Transverse colon (tissue), 4 donors: ENCODE data around the gene OTOG.

ENCODE experiments used
- CTCF ChIP-seq, 5 experiments: fragments of 200-600 bp in 3 of 5; fragments of 450-650 bp in 2 of 5; sonication (generic) in 3 of 5; IDR thresholded peaks; 1 replicate in 2 of 5; 2 replicates in 3 of 5; pipeline ENCODE4 v1.5.1; 2016 to 2017; ENCODE audit warnings: antibody characterized with exemption in 5 of 5, inconsistent platforms in 3 of 5, mild to moderate bottlenecking in 2 of 5, moderate library complexity in 1 of 5
- POLR2AphosphoS5 ChIP-seq, 3 donors: sonication (generic); formaldehyde crosslinking; IDR thresholded peaks; one replicate each; pipeline ENCODE4 v1.6.1; 2016; ENCODE audit warnings: antibody characterized with exemption in 3 of 3

DNA sequence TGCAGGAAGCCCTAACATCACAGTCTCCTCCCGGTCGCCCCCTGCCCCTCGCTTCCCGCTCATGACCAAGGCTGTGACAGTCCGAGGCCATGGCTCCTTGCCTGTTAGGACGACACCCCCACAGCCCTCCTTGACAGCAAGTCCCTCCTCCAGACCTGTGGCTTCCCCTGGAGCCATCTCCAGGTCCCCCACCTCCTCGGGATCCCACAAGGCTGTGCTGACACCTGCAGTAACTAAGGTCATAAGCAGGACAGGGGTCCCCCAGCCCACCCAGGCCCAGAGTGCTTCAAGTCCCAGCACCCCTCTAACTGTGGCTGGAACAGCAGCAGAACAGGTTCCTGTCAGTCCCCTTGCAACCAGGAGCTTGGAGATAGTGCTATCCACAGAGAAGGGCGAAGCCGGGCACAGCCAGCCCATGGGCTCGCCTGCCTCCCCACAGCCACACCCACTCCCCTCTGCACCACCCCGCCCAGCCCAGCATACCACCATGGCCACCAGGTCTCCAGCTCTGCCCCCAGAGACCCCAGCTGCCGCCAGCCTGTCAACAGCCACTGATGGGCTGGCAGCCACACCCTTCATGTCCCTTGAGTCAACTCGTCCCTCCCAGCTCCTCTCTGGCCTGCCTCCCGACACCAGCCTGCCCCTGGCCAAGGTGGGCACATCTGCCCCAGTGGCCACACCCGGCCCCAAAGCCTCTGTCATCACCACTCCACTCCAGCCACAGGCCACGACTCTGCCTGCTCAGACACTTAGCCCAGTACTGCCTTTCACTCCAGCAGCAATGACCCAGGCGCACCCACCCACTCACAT is 63.2 kb downstream of the OTOG start:
- no peak for TF ChIP-seq CTCF (IDR thresholded peaks at IDR 0.05)
- no peak for TF ChIP-seq POLR2AphosphoS5 (IDR thresholded peaks at IDR 0.05)
